Endothelial cell of umbilical vein (primary cell): ENCODE measurements around the gene KIZ. TPM values are rescaled to one million over a fixed set of nuclear protein-coding genes. Genes with fewer than 3 reads are reported as not detected.
"Not testable (repeated sequence)": the region's sequence is repeated elsewhere in the genome, so short reads cannot be mapped to it uniquely, and the experiment has no call there.

ENCODE experiments used
- BruUV-seq: library from RNA; stranded (reverse); fragments of 400-500 nt; replicated peaks from 2 replicates; lab custom pipeline; 2021; lab: Mats Ljungman, UMichigan
- CTCF ChIA-PET: fragments of 300-600, 350-600 bp; sonication (Branson Sonifier 250); formaldehyde crosslinking; loops from one replicate; lab custom pipeline; 2021; ENCODE audit warnings: antibody characterized with exemption, inconsistent platforms; lab: Charles Lee
- POLR2A ChIA-PET: fragments of 300-600, 350-600 bp; sonication (Branson Sonifier 250); formaldehyde crosslinking; loops from one replicate; lab custom pipeline; 2021; ENCODE audit warnings: antibody characterized with exemption, inconsistent platforms; lab: Charles Lee
- DNase-seq: peaks from one replicate; pipeline ENCODE4 v3.0.0-alpha.2; 2011; ENCODE audit warnings: low read depth, low spot score
- FAIRE-seq: peaks from 2 replicates; lab custom pipeline; 2011; peaks lifted over from hg19 to GRCh38; lab: Jason Lieb, UNC
- H2AFZ ChIP-seq: 2 replicates; pipeline ENCODE4 v1.6.0; 2012; ENCODE audit warnings: low read depth, low read length, control low read depth, inconsistent platforms
- H3K27ac ChIP-seq: 2 replicates; pipeline ENCODE4 v1.5.1; 2011; ENCODE audit warnings: low read depth, mild to moderate bottlenecking, control low read depth, low read length, moderate library complexity; ENCODE audit not compliant: insufficient read depth
- H3K27me3 ChIP-seq, 2 experiments: 2 replicates each; pipeline versions ENCODE4 v1.6.0 to v1.6.1; 2011; ENCODE audit warnings: low read length in 2 of 2, mixed read lengths in 1 of 2; ENCODE audit not compliant: control insufficient read depth in 2 of 2, insufficient read depth in 2 of 2
- H3K36me3 ChIP-seq, 2 experiments: 2 replicates in 1 of 2; 3 replicates in 1 of 2; pipeline ENCODE4 v1.5.1; 2011; ENCODE audit warnings: low read length in 2 of 2, mild to moderate bottlenecking in 1 of 2, moderate library complexity in 1 of 2; ENCODE audit not compliant: control insufficient read depth in 2 of 2, insufficient read depth in 2 of 2; ENCODE audit errors: extremely low read depth in 1 of 2
- H3K4me1 ChIP-seq: 3 replicates; pipeline ENCODE4 v1.5.1; 2011; ENCODE audit warnings: mild to moderate bottlenecking, low read length; ENCODE audit not compliant: control insufficient read depth, insufficient read depth; ENCODE audit errors: extremely low read depth
- H3K4me2 ChIP-seq: 2 replicates; pipeline ENCODE4 v1.6.1; 2011; ENCODE audit warnings: low read length, control low read depth, mixed read lengths; ENCODE audit not compliant: insufficient read depth
- H3K4me3 ChIP-seq, 3 experiments: fragments of 200-600 bp in 1 of 3; sonication (generic), shearing (Covaris generic) in 1 of 3; replicated peaks in 1 of 3; 2 replicates each; pipeline ENCODE4 v1.5.1; 2011 to 2016; ENCODE audit warnings: control low read depth in 3 of 3, low read length in 3 of 3, mild to moderate bottlenecking in 2 of 3, inconsistent platforms in 1 of 3, low read depth in 1 of 3, moderate library complexity in 1 of 3; ENCODE audit not compliant: insufficient read depth in 1 of 3
- H3K79me2 ChIP-seq: 2 replicates; pipeline ENCODE4 v1.6.0; 2012; ENCODE audit warnings: low read length, inconsistent platforms; ENCODE audit not compliant: control insufficient read depth, insufficient read depth
- H3K9ac ChIP-seq: replicated peaks from 2 replicates; pipeline ENCODE3; 2011; ENCODE audit warnings: low read length, control low read depth; ENCODE audit not compliant: insufficient read depth; ENCODE audit errors: extremely low read depth
- H3K9me1 ChIP-seq: replicated peaks from 3 replicates; pipeline ENCODE4 v1.6.0; 2011; ENCODE audit warnings: mild to moderate bottlenecking, low read length; ENCODE audit not compliant: control insufficient read depth, insufficient read depth; ENCODE audit errors: extremely low read depth
- H3K9me3 ChIP-seq: replicated peaks from 2 replicates; pipeline ENCODE4 v1.5.1; 2012; ENCODE audit warnings: low read length, inconsistent platforms; ENCODE audit not compliant: control insufficient read depth, insufficient read depth
- H4K20me1 ChIP-seq: replicated peaks from 2 replicates; pipeline ENCODE3; 2011; ENCODE audit warnings: mild to moderate bottlenecking, low read length; ENCODE audit not compliant: control insufficient read depth, insufficient read depth; ENCODE audit errors: extremely low read depth
- GATA2 ChIP-seq: IDR thresholded peaks from 2 replicates; pipeline ENCODE4 v1.7.0; 2011; ENCODE audit warnings: low read depth, mild to moderate bottlenecking, moderate library complexity, mixed read lengths, low read length; ENCODE audit not compliant: insufficient read length, insufficient read depth
- MAX ChIP-seq: IDR thresholded peaks from 2 replicates; pipeline ENCODE4 v1.6.1; 2011; ENCODE audit not compliant: insufficient read depth, insufficient read length
- POLR2A ChIP-seq: IDR thresholded peaks from 2 replicates; pipeline ENCODE4 v1.6.1; 2012; ENCODE audit warnings: low read depth, mild to moderate bottlenecking, control low read depth, low read length
- dilution Hi-C: fragments of 300-500 bp; cut with MboI; formaldehyde crosslinking; loops from one replicate; pipeline ENCODE4 v1.15.0; 2019; ENCODE audit warnings: low sequenced_read_pairs; ENCODE audit not compliant: extremely low pct_ligation_motif_present
- intact Hi-C: fragments of 100-400 bp; cut with micrococcal nuclease; formaldehyde crosslinking; loops from one replicate; pipeline ENCODE4 v1.10.0; 2022
- polyA plus RNA-seq, 4 experiments: library from polyadenylated mRNA; depleted of rRNA in 3 of 4; stranded (reverse) in 3 of 4; unstranded in 1 of 4; fragments of >200 nt; gene quantifications; 2 replicates each; pipeline versions ENCODE4 v1.2.1 to v1.2.3, GENCODE V29; 2011 to 2012; ENCODE audit warnings: missing spikeins in 1 of 4
- total RNA-seq: library from RNA; stranded (reverse); gene quantifications from 2 replicates; pipeline ENCODE4 v1.2.3, GENCODE V29; 2021

KIZ gene
- total and polyA plus RNA-seq, 2 donors (not counting 3 experiments of a cell fraction or from before 2014, with no cell fraction given), result 3.9 to 7.3 TPM

- Histone ChIP-seq H3K9me3 (no peaks in the 10 kb centered on the region), H3K79me2 (no peaks in the 10 kb centered on the region), H3K27me3 (no peaks in the 10 kb centered on the region), H3K36me3 (no peaks in the 10 kb centered on the region), H3K9me1 (no peaks in the 10 kb centered on the region), H3K4me2 (no peak overlapping the region), H4K20me1 (no peaks in the 10 kb centered on the region), H3K4me1 (no peaks in the 10 kb centered on the region), H3K27ac (no peak overlapping the region), H3K4me3 (no peak overlapping the region), H2AFZ (no peak overlapping the region), H3K9ac (no peak overlapping the region)
- intact Hi-C loops, result no loop called here
- ChIA-PET CTCF (no interaction called here), POLR2A (no interaction called here)
- FAIRE-seq (no peak), DNase-seq (no peak)
- dilution Hi-C loops, result no loop called here
- no peak for TF ChIP-seq POLR2A
- TF ChIP-seq MAX, result no peak
- TF ChIP-seq GATA2, result no peak
- BruUV-seq, result no TSS peak
Observed at GRCh38 chr20:21167261-21167660, 41.4 kb downstream of the KIZ start.

- not testable (repeated sequence) for FAIRE-seq, H3K9ac ChIP-seq
Observed at GRCh38 chr20:21168061-21168460, 42.2 kb downstream of the KIZ start.

More at GRCh38 chr20:21168061-21168460, 42.2 kb downstream of the KIZ start:
- DNase-seq, intact Hi-C loops, H3K36me3 ChIP-seq, H4K20me1 ChIP-seq, BruUV-seq, H2AFZ ChIP-seq, CTCF ChIA-PET, H3K9me3 ChIP-seq, H3K4me3 ChIP-seq, H3K79me2 ChIP-seq, POLR2A ChIA-PET, dilution Hi-C loops, H3K4me2 ChIP-seq, H3K9me1 ChIP-seq, H3K4me1 ChIP-seq, H3K27me3 ChIP-seq, H3K27ac ChIP-seq: not testable (repeated sequence)
